SK-N-SH (cell line): ENCODE data around the gene C15orf39.

Source experiments
- ELF1 ChIP-seq: IDR thresholded peaks from 2 replicates; pipeline ENCODE4 v1.4.0; 2012
- EP300 ChIP-seq, 2 experiments: IDR thresholded peaks; 2 replicates each; pipeline versions ENCODE4 v1.4.0 to v1.6.1; 2012; ENCODE audit warnings: borderline replicate concordance in 1 of 2, low read depth in 1 of 2, low read length in 1 of 2
- EZH2phosphoT487 ChIP-seq: fragments of 200-600 bp; sonication (generic); IDR thresholded peaks from 2 replicates; pipeline ENCODE4 v1.6.1; 2017; ENCODE audit warnings: low read depth, mixed run types, mild to moderate bottlenecking, antibody characterized with exemption, moderate library complexity, borderline replicate concordance
- JUND ChIP-seq: IDR thresholded peaks from 2 replicates; pipeline ENCODE4 v1.4.0; 2012
- MXI1 ChIP-seq: IDR thresholded peaks from 2 replicates; pipeline ENCODE4 v1.6.1; 2012; ENCODE audit warnings: mild to moderate bottlenecking, low read depth, low read length, improper control_type of control experiment
- NRF1 ChIP-seq: IDR thresholded peaks from 2 replicates; pipeline ENCODE4 v1.6.1; 2012; ENCODE audit warnings: low read depth, mild to moderate bottlenecking, low read length
- POLR2AphosphoS5 ChIP-seq: IDR thresholded peaks from 2 replicates; pipeline ENCODE4 v1.6.1; 2012; ENCODE audit warnings: low read depth, low read length
- RFX5 ChIP-seq: IDR thresholded peaks from 2 replicates; pipeline ENCODE4 v1.6.1; 2012; ENCODE audit warnings: mild to moderate bottlenecking, improper control_type of control experiment, low read length
- TF ChIP-seq, protein P1 (sequence below): fragments of 200-600 bp; sonication (generic); IDR thresholded peaks from 2 replicates; pipeline ENCODE4 v1.6.1; 2017; ENCODE audit warnings: antibody characterized with exemption, mild to moderate bottlenecking, moderate library complexity
- TF ChIP-seq, protein P2 (sequence below): IDR thresholded peaks from 2 replicates; pipeline ENCODE4 v1.6.1; 2012; ENCODE audit warnings: mild to moderate bottlenecking, low read depth, low read length, moderate library complexity

DNA sequence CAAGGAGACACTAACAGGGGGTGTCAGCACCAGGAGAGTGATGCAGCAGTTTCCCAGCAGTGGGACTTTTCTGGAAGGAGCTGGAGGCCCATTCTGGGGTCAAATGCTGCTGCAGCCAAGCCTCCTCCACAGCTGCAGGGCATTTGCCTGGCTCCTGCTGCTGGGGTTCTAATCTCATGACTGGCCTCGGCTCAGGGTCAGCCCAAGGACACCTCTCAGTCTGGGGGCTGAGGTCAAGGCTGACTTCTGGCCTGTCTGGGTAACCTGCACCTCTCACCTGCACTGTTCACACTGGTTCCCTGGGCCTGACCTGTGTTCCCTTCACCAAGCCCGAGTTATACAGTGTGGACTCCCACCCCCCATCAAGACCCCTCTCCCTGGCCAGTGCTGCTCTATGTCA is 10.4 kb upstream of the C15orf39 start:
- TF ChIP-seq, protein P1, sequence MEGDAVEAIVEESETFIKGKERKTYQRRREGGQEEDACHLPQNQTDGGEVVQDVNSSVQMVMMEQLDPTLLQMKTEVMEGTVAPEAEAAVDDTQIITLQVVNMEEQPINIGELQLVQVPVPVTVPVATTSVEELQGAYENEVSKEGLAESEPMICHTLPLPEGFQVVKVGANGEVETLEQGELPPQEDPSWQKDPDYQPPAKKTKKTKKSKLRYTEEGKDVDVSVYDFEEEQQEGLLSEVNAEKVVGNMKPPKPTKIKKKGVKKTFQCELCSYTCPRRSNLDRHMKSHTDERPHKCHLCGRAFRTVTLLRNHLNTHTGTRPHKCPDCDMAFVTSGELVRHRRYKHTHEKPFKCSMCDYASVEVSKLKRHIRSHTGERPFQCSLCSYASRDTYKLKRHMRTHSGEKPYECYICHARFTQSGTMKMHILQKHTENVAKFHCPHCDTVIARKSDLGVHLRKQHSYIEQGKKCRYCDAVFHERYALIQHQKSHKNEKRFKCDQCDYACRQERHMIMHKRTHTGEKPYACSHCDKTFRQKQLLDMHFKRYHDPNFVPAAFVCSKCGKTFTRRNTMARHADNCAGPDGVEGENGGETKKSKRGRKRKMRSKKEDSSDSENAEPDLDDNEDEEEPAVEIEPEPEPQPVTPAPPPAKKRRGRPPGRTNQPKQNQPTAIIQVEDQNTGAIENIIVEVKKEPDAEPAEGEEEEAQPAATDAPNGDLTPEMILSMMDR, result no peak
- TF ChIP-seq MXI1 (no peak), EZH2phosphoT487 (no peak), EP300 (IDR thresholded peaks at IDR 0.05; ENCODE audit: borderline replicate concordance in 1 of 2, low read depth in 1 of 2, low read length in 1 of 2) (no peak), NRF1 (no peak), ELF1 (no peak), POLR2AphosphoS5 (no peak), RFX5 (no peak), JUND (no peak)
- TF ChIP-seq, protein P2, sequence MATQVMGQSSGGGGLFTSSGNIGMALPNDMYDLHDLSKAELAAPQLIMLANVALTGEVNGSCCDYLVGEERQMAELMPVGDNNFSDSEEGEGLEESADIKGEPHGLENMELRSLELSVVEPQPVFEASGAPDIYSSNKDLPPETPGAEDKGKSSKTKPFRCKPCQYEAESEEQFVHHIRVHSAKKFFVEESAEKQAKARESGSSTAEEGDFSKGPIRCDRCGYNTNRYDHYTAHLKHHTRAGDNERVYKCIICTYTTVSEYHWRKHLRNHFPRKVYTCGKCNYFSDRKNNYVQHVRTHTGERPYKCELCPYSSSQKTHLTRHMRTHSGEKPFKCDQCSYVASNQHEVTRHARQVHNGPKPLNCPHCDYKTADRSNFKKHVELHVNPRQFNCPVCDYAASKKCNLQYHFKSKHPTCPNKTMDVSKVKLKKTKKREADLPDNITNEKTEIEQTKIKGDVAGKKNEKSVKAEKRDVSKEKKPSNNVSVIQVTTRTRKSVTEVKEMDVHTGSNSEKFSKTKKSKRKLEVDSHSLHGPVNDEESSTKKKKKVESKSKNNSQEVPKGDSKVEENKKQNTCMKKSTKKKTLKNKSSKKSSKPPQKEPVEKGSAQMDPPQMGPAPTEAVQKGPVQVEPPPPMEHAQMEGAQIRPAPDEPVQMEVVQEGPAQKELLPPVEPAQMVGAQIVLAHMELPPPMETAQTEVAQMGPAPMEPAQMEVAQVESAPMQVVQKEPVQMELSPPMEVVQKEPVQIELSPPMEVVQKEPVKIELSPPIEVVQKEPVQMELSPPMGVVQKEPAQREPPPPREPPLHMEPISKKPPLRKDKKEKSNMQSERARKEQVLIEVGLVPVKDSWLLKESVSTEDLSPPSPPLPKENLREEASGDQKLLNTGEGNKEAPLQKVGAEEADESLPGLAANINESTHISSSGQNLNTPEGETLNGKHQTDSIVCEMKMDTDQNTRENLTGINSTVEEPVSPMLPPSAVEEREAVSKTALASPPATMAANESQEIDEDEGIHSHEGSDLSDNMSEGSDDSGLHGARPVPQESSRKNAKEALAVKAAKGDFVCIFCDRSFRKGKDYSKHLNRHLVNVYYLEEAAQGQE, result no peak
